ENCODE data around the gene ZNF662.

ZNF662 gene

DNA sequence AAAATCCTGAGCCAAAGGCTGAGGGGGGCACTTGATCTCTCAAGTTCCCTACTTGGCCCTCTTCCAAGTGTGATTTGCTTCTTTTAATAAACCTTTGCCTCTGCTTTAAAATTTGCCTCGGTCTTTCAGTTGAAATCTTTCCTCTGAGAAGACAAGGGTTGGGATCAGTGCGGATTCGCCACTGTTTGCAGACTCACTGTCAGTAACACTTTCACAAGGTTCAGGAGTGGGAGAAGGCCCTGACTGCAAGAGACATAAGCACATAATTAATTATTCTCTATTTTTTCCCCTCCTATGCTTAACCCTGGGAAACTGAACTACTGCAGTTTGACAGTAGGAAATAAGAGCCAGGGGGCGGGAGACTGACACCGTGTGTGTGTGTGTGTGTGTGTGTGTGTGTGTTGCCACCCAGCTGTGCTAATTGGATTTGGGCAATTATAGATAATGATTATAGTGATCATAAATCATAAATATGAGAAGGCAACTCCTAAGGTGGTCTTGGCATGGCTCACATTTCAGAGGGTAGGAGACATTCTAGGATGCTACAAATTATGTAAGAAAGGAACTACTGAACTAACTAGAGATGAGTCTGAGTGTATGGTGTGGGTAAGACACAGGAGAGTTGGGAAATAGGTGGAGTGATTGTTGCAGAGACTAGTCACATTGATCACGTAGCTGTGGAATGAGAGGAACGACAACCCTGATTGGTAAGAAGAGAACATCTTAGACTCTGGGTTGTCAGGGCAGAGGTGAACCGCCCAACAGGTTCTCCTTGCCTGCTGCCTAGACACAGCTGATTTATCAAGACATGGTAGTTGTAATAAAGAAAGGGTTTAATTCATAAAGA is 5.5 kb upstream of the ZNF662 start:
- H3K9me3 ChIP-seq (replicated peaks; ENCODE audit: insufficient read depth, low read length), result no peaks in the 10 kb centered on the region
- DNase-seq, result no peak
- TF ChIP-seq, protein P1, sequence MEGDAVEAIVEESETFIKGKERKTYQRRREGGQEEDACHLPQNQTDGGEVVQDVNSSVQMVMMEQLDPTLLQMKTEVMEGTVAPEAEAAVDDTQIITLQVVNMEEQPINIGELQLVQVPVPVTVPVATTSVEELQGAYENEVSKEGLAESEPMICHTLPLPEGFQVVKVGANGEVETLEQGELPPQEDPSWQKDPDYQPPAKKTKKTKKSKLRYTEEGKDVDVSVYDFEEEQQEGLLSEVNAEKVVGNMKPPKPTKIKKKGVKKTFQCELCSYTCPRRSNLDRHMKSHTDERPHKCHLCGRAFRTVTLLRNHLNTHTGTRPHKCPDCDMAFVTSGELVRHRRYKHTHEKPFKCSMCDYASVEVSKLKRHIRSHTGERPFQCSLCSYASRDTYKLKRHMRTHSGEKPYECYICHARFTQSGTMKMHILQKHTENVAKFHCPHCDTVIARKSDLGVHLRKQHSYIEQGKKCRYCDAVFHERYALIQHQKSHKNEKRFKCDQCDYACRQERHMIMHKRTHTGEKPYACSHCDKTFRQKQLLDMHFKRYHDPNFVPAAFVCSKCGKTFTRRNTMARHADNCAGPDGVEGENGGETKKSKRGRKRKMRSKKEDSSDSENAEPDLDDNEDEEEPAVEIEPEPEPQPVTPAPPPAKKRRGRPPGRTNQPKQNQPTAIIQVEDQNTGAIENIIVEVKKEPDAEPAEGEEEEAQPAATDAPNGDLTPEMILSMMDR (IDR thresholded peaks at IDR 0.05; ENCODE audit: low read length), result no peak
- TF ChIP-seq EZH2phosphoT487 (IDR thresholded peaks at IDR 0.05; ENCODE audit: low read length), result no peak
- no peak for TF ChIP-seq EZH2 (optimal IDR thresholded peaks at IDR 0.05; ENCODE audit: low read depth, low read length)
- H2AFZ ChIP-seq (ENCODE audit: low read length), result no peak overlapping the region
- H3F3A ChIP-seq (ENCODE audit: insufficient read depth, low read length), result no peaks in the 10 kb centered on the region
- no peaks in the 10 kb centered on the region for H3K79me2 ChIP-seq (ENCODE audit: low read length)
- no peak overlapping the region for H3K9ac ChIP-seq (ENCODE audit: low read length)
- H4K20me1 ChIP-seq (ENCODE audit: insufficient read depth, low read length), result no peaks in the 10 kb centered on the region
- no peaks in the 10 kb centered on the region for H3K27me3 ChIP-seq (replicated peaks; ENCODE audit: insufficient read depth, low read length)
- no peaks in the 10 kb centered on the region for H3K4me1 ChIP-seq (ENCODE audit: low read length)
- H3K4me3 ChIP-seq (ENCODE audit: low read length), result no peak overlapping the region
- no peak overlapping the region for H3K27ac ChIP-seq (ENCODE audit: low read length)
- no peak overlapping the region for H3K4me2 ChIP-seq (ENCODE audit: low read depth, low read length)
- H3K36me3 ChIP-seq (replicated peaks; ENCODE audit: insufficient read depth, low read length), result no peaks in the 10 kb centered on the region
- no peaks in the 10 kb centered on the region for H3K9me2 ChIP-seq (replicated peaks; ENCODE audit: insufficient read depth, low read length)

DNA sequence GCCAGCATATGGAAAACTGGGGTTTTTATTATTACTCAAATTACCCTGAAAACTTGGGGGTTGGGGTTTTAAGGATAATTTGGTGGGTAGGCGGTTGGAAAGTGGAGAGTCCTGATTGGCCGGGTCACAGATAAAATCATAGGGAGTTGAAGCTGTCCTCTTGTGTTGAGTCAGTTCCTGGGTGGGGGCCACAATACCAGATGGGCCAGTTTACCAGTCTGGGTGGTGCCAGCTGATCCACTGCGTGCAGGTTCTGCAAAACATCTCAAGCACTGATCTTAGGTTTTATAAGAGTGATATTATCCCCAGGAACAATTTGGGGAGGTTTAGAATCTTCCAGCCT is 4.9 kb upstream of the ZNF662 start:
- no peak for DNase-seq
- Histone ChIP-seq H3K27me3 (replicated peaks; ENCODE audit: insufficient read depth, low read length) (no peaks in the 10 kb centered on the region), H2AFZ (ENCODE audit: low read length) (no peak overlapping the region), H3K4me3 (ENCODE audit: low read length) (no peak overlapping the region), H3F3A (ENCODE audit: insufficient read depth, low read length) (no peaks in the 10 kb centered on the region), H3K9ac (ENCODE audit: low read length) (no peak overlapping the region), H3K9me3 (replicated peaks; ENCODE audit: insufficient read depth, low read length) (no peaks in the 10 kb centered on the region), H3K9me2 (replicated peaks; ENCODE audit: insufficient read depth, low read length) (no peaks in the 10 kb centered on the region), H3K4me1 (ENCODE audit: low read length) (no peaks in the 10 kb centered on the region), H3K4me2 (ENCODE audit: low read depth, low read length) (no peak overlapping the region), H3K79me2 (ENCODE audit: low read length) (no peaks in the 10 kb centered on the region), H4K20me1 (ENCODE audit: insufficient read depth, low read length) (no peaks in the 10 kb centered on the region), H3K27ac (ENCODE audit: low read length) (no peak overlapping the region), H3K36me3 (replicated peaks; ENCODE audit: insufficient read depth, low read length) (no peaks in the 10 kb centered on the region)
- TF ChIP-seq EZH2phosphoT487 (IDR thresholded peaks at IDR 0.05; ENCODE audit: low read length) (no peak), EZH2 (optimal IDR thresholded peaks at IDR 0.05; ENCODE audit: low read depth, low read length) (no peak)
- TF ChIP-seq, protein P1 (IDR thresholded peaks at IDR 0.05; ENCODE audit: low read length), result no peak

DNA sequence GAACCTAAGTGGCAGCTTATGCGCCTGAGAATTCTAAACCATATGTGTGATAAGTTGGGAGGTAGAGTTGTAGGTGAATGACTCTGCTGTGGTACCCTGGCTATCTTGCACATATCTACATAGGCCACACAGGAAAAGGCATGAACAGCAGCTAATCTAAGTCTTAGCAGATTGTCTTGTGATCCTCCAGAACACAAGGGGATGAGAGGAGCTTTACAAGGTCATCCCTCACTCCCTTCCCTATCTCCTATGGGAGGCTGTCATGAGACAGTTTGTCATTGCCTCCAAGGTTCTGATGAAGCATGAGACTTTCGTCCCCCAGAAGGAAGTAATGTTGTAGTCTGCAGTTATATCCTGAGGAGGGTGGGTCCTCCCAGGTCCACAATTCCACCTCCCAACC is 3.7 kb upstream of the ZNF662 start:
- Histone ChIP-seq H3K79me2 (ENCODE audit: low read length) (no peaks in the 10 kb centered on the region), H4K20me1 (ENCODE audit: insufficient read depth, low read length) (no peaks in the 10 kb centered on the region), H3K27me3 (replicated peaks; ENCODE audit: insufficient read depth, low read length) (no peaks in the 10 kb centered on the region), H3K4me1 (ENCODE audit: low read length) (no peaks in the 10 kb centered on the region), H3F3A (ENCODE audit: insufficient read depth, low read length) (no peaks in the 10 kb centered on the region), H3K9ac (ENCODE audit: low read length) (no peak overlapping the region), H3K9me2 (replicated peaks; ENCODE audit: insufficient read depth, low read length) (no peaks in the 10 kb centered on the region), H3K27ac (ENCODE audit: low read length) (no peak overlapping the region), H3K9me3 (replicated peaks; ENCODE audit: insufficient read depth, low read length) (no peaks in the 10 kb centered on the region), H3K36me3 (replicated peaks; ENCODE audit: insufficient read depth, low read length) (no peaks in the 10 kb centered on the region), H3K4me2 (ENCODE audit: low read depth, low read length) (no peak overlapping the region), H3K4me3 (ENCODE audit: low read length) (no peak overlapping the region), H2AFZ (ENCODE audit: low read length) (no peak overlapping the region)
- TF ChIP-seq EZH2phosphoT487 (IDR thresholded peaks at IDR 0.05; ENCODE audit: low read length) (no peak), EZH2 (optimal IDR thresholded peaks at IDR 0.05; ENCODE audit: low read depth, low read length) (no peak)
- TF ChIP-seq, protein P1 (IDR thresholded peaks at IDR 0.05; ENCODE audit: low read length), result no peak
- no peak for DNase-seq
